Osteoblast (primary cell): ENCODE measurements around the gene GPR180. TPM values are rescaled to one million over a fixed set of nuclear protein-coding genes. Genes with fewer than 3 reads are reported as not detected.

Experiments used
- DNase-seq: peaks from one replicate; pipeline ENCODE4 v3.0.0; 2011; ENCODE audit warnings: low spot score, mixed read lengths; ENCODE audit not compliant: insufficient read length; ENCODE audit errors: missing footprints
- H2AFZ ChIP-seq: 2 replicates; pipeline ENCODE4 v1.6.0; 2011; ENCODE audit warnings: mild to moderate bottlenecking, low read length
- H3K27ac ChIP-seq: 2 replicates; pipeline ENCODE4 v1.5.1; 2011; ENCODE audit warnings: mild to moderate bottlenecking, low read depth, low read length, moderate library complexity
- H3K27me3 ChIP-seq: 2 replicates; pipeline ENCODE4 v1.6.0; 2012; ENCODE audit warnings: mild to moderate bottlenecking, control low read depth, inconsistent platforms, low read length, moderate library complexity; ENCODE audit not compliant: insufficient read depth
- H3K36me3 ChIP-seq: 2 replicates; pipeline ENCODE4 v1.5.1; 2011; ENCODE audit warnings: mild to moderate bottlenecking, low read length, control low read depth, moderate library complexity; ENCODE audit not compliant: insufficient read depth
- H3K4me1 ChIP-seq: 2 replicates; pipeline ENCODE4 v1.5.1; 2011; ENCODE audit warnings: mild to moderate bottlenecking, low read length, control low read depth, moderate library complexity; ENCODE audit not compliant: insufficient read depth
- H3K4me2 ChIP-seq: 2 replicates; pipeline ENCODE4 v1.6.0; 2011; ENCODE audit warnings: mild to moderate bottlenecking, low read length; ENCODE audit not compliant: insufficient read depth
- H3K4me3 ChIP-seq: fragments of 200-600 bp; sonication (generic); 3 replicates; pipeline ENCODE4 v1.5.1; 2012; ENCODE audit warnings: mild to moderate bottlenecking, low read length, inconsistent platforms; ENCODE audit not compliant: insufficient read depth
- H3K79me2 ChIP-seq: 2 replicates; pipeline ENCODE4 v1.6.0; 2012; ENCODE audit warnings: mild to moderate bottlenecking, low read length, control low read depth, inconsistent platforms; ENCODE audit not compliant: insufficient read depth
- H3K9me3 ChIP-seq: 2 replicates; pipeline ENCODE4 v1.5.1; 2011; ENCODE audit warnings: low read depth, low read length, control low read depth
- H4K20me1 ChIP-seq: 2 replicates; pipeline ENCODE4 v1.6.0; 2012; ENCODE audit warnings: mild to moderate bottlenecking, low read length, control low read depth; ENCODE audit not compliant: insufficient read depth
- CTCF ChIP-seq: IDR thresholded peaks from 2 replicates; pipeline ENCODE4 v1.5.1; 2011; ENCODE audit warnings: mild to moderate bottlenecking, low read depth, low read length, moderate library complexity; ENCODE audit errors: extremely low read depth
- total RNA-seq: library from RNA; depleted of rRNA; stranded (reverse); fragments of >200 nt; gene quantifications from 2 replicates; pipeline ENCODE4 v1.2.3, GENCODE V29; 2012

GPR180 gene
- total RNA-seq, 1 donor = 8.7 TPM

GRCh38 chr13:94560116-94560515 is 41.5 kb upstream of the GPR180 start:
- H3K79me2 ChIP-seq = no peaks in the 10 kb centered on the region
- no peaks in the 10 kb centered on the region for H4K20me1 ChIP-seq
- H3K9me3 ChIP-seq = no peaks in the 10 kb centered on the region
- H3K4me3 ChIP-seq = no peak overlapping the region
- H3K27me3 ChIP-seq = no peaks in the 10 kb centered on the region
- no peaks in the 10 kb centered on the region for H3K36me3 ChIP-seq
- H2AFZ ChIP-seq = no peak overlapping the region
- H3K4me1 ChIP-seq = no peaks in the 10 kb centered on the region
- TF ChIP-seq CTCF = no peak
- DNase-seq = no peak
- no peak overlapping the region for H3K27ac ChIP-seq
- H3K4me2 ChIP-seq = no peak overlapping the region

GRCh38 chr13:94561126-94561525 is 40.5 kb upstream of the GPR180 start:
- no peak overlapping the region for H3K4me2 ChIP-seq
- no peak overlapping the region for H2AFZ ChIP-seq
- no peak overlapping the region for H3K27ac ChIP-seq
- DNase-seq = no peak
- no peaks in the 10 kb centered on the region for H3K27me3 ChIP-seq
- no peaks in the 10 kb centered on the region for H3K4me1 ChIP-seq
- H3K79me2 ChIP-seq = no peaks in the 10 kb centered on the region
- H3K4me3 ChIP-seq = no peak overlapping the region
- no peaks in the 10 kb centered on the region for H4K20me1 ChIP-seq
- H3K9me3 ChIP-seq = no peaks in the 10 kb centered on the region
- no peak for TF ChIP-seq CTCF
- H3K36me3 ChIP-seq = no peaks in the 10 kb centered on the region

- Histone ChIP-seq H3K36me3 (peaks cover 23% of the 10 kb centered on the region), H3K4me2 (no peak overlapping the region), H3K9me3 (no peaks in the 10 kb centered on the region), H2AFZ (no peak overlapping the region), H3K4me1 (no peaks in the 10 kb centered on the region), H3K4me3 (no peak overlapping the region), H4K20me1 (no peaks in the 10 kb centered on the region), H3K79me2 (no peaks in the 10 kb centered on the region), H3K27ac (no peak overlapping the region), H3K27me3 (no peaks in the 10 kb centered on the region)
- TF ChIP-seq CTCF = no peak
- no peak for DNase-seq
Measured at GRCh38 chr13:94567581-94567980, 34.1 kb upstream of the GPR180 start.

GRCh38 chr13:94568443-94568842 is 33.2 kb upstream of the GPR180 start:
- TF ChIP-seq CTCF = no peak
- no peak for DNase-seq

More at GRCh38 chr13:94568443-94568842, 33.2 kb upstream of the GPR180 start:
- Histone ChIP-seq H3K27ac (no peak overlapping the region), H4K20me1 (no peaks in the 10 kb centered on the region), H3K36me3 (peaks cover 32% of the 10 kb centered on the region), H3K27me3 (no peaks in the 10 kb centered on the region), H3K4me3 (no peak overlapping the region), H3K4me1 (no peaks in the 10 kb centered on the region), H3K4me2 (no peak overlapping the region), H3K79me2 (no peaks in the 10 kb centered on the region), H2AFZ (no peak overlapping the region), H3K9me3 (no peaks in the 10 kb centered on the region)
